Measurements from ENCODE around the gene EDIL3. TPM values are rescaled to one million over a fixed set of nuclear protein-coding genes. Genes with fewer than 3 reads are reported as not detected.

EDIL3 gene
- total and polyA plus RNA-seq, 10 of the 15 experiments (the other 5 are each of a cell fraction or from before 2014, with no cell fraction given): 0.01 to 0.62 (median 0.20) TPM

DNA sequence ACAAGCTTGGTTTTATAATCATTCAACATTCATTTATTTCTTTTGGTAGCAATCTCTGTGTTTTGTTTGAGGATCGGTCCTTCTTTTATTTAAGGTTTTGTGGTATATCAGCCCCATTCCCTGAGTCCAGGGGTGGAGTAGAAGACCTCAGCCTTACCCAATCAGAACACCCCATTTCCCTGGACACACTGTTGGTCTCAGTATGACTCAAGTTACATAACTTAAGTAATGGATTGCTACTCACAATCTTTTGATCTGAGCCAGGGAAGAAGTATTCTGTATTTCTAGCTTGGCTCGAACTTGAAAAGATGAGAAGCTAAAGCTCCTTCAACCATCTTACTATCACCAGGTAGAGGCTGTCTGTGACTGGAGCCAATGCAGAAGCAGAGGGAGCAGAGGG is 488.8 kb downstream of the EDIL3 start:
- Histone ChIP-seq H4K20me1 (ENCODE audit: control insufficient read depth, insufficient read depth) (no peaks in the 10 kb centered on the region), H3K27ac (ENCODE audit: control insufficient read depth, insufficient read depth) (no peak overlapping the region), H3K4me1 (ENCODE audit: control insufficient read depth, insufficient read depth, low read length) (no peaks in the 10 kb centered on the region), H3K9ac (ENCODE audit: control insufficient read depth, insufficient read depth, low read length) (no peak overlapping the region), H3K27me3 (replicated peaks in 1 of 2; ENCODE audit: control insufficient read depth in 2 of 2, insufficient read depth in 2 of 2, low read length in 1 of 2) (no peaks in the 10 kb centered on the region), H2AFZ (ENCODE audit: control insufficient read depth, low read depth, low read length) (no peak overlapping the region), H3K4me2 (ENCODE audit: control insufficient read depth, insufficient read depth) (no peak overlapping the region), H3K36me3 (ENCODE audit: control insufficient read depth in 2 of 2, insufficient read depth in 2 of 2, low read length in 1 of 2) (no peaks in the 10 kb centered on the region), H3K9me3 (replicated peaks; ENCODE audit: control insufficient read depth, insufficient read depth, low read length) (no peaks in the 10 kb centered on the region), H3K4me3 (no peak overlapping the region), H3K79me2 (ENCODE audit: control insufficient read depth, insufficient read depth, low read length) (no peaks in the 10 kb centered on the region)
- DNase-seq (ENCODE audit: low read depth, low spot score) (no peak), ATAC-seq (no peak), FAIRE-seq (no peak)
- in situ Hi-C loops (cut with MboI) (no loop called here), intact Hi-C loops (cut with micrococcal nuclease; ENCODE audit: unreplicated experiment) (no loop called here)
- ChIA-PET POLR2A (no interaction called here), RAD21 (ENCODE audit: unreplicated experiment) (no interaction called here), CTCF (no interaction called here), SMC1A (ENCODE audit: uncharacterized antibody, unreplicated experiment) (interaction anchor here (1.0 kb wide), 2 partner anchors 10 to 13 kb away, joined by 3 read pairs; no protein-coding TSS in a partner anchor)
- 18% methylated on average over 2 of the region's 2 CpGs for WGBS (ENCODE audit: insufficient coverage, insufficient replicate concordance, low lambda C conversion rate, missing lambda C conversion rate)
- TF ChIP-seq WRNIP1 (IDR thresholded peaks at IDR 0.05; ENCODE audit: borderline replicate concordance, low read depth, low read length): no peak
- no peak for TF ChIP-seq POLR2A (IDR thresholded peaks at IDR 0.05; ENCODE audit: low read depth, low read length)
- no TSS peak for BruUV-seq (replicated peaks)

DNA sequence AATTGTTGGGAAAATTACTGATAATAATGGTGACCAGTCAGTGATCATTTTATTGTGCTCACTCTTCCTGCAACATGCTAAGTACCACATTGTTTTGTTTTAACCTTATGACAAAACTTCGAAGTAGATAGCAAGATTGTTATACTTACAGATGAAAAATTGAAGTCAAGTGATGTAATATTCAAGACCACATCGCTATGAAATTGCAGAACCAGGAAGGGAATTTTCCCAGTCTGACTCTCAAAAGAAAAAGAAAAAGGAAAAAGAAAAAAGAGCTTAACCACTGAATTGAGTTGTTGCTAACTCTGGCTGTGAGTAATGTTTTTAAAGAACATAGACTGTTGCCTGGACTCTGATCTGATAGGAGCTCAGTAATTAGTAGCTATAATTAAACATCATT is 493.4 kb downstream of the EDIL3 start:
- Histone ChIP-seq H3K27ac (ENCODE audit: control insufficient read depth, insufficient read depth) (no peak overlapping the region), H3K9me3 (replicated peaks; ENCODE audit: control insufficient read depth, insufficient read depth, low read length) (no peaks in the 10 kb centered on the region), H3K79me2 (ENCODE audit: control insufficient read depth, insufficient read depth, low read length) (no peaks in the 10 kb centered on the region), H3K36me3 (ENCODE audit: control insufficient read depth in 2 of 2, insufficient read depth in 2 of 2, low read length in 1 of 2) (no peaks in the 10 kb centered on the region), H3K27me3 (replicated peaks in 1 of 2; ENCODE audit: control insufficient read depth in 2 of 2, insufficient read depth in 2 of 2, low read length in 1 of 2) (no peaks in the 10 kb centered on the region), H4K20me1 (ENCODE audit: control insufficient read depth, insufficient read depth) (no peaks in the 10 kb centered on the region), H3K4me1 (ENCODE audit: control insufficient read depth, insufficient read depth, low read length) (no peaks in the 10 kb centered on the region), H3K4me3 (no peak overlapping the region), H3K4me2 (ENCODE audit: control insufficient read depth, insufficient read depth) (no peak overlapping the region), H2AFZ (ENCODE audit: control insufficient read depth, low read depth, low read length) (no peak overlapping the region), H3K9ac (ENCODE audit: control insufficient read depth, insufficient read depth, low read length) (no peak overlapping the region)
- in situ Hi-C loops (cut with MboI): no loop called here
- ATAC-seq (no peak), FAIRE-seq (no peak), DNase-seq (ENCODE audit: low read depth, low spot score) (no peak)
- ChIA-PET POLR2A (interaction anchor here (0.6 kb wide), 1 partner anchor 1368 kb away, joined by 3 read pairs; no protein-coding TSS in a partner anchor), CTCF (interaction anchor here (1.3 kb wide), 1 partner anchor 13 kb away, joined by 4 read pairs; no protein-coding TSS in a partner anchor), SMC1A (ENCODE audit: uncharacterized antibody, unreplicated experiment) (interaction anchor here (0.9 to 1.3 kb wide), 2 partner anchors 9 kb away, joined by 3 to 5 read pairs; no protein-coding TSS in a partner anchor), RAD21 (ENCODE audit: unreplicated experiment) (no interaction called here)
- BruUV-seq (replicated peaks): no TSS peak
- WGBS (ENCODE audit: insufficient coverage, insufficient replicate concordance, low lambda C conversion rate, missing lambda C conversion rate): 12% methylated on average over 2 of the region's 2 CpGs
- intact Hi-C loops (cut with micrococcal nuclease; ENCODE audit: unreplicated experiment): no loop called here
- TF ChIP-seq NRF1 (conservative IDR thresholded peaks at IDR 0.05; ENCODE audit: low read depth, low read length) (no peak), SRF (IDR thresholded peaks at IDR 0.05; ENCODE audit: low read depth in 2 of 2, low read length in 2 of 2) (no peak), SMAD5 (IDR thresholded peaks at IDR 0.05; ENCODE audit: low read depth) (no peak), MTA3 (IDR thresholded peaks at IDR 0.05; ENCODE audit: borderline replicate concordance, low read length) (no peak), ZNF24 (IDR thresholded peaks at IDR 0.05) (no peak), SMC3 (IDR thresholded peaks at IDR 0.05; ENCODE audit: borderline replicate concordance, low read length) (no peak), TCF7 (IDR thresholded peaks at IDR 0.05; ENCODE audit: borderline replicate concordance) (no peak)
- TF ChIP-seq, protein P1, sequence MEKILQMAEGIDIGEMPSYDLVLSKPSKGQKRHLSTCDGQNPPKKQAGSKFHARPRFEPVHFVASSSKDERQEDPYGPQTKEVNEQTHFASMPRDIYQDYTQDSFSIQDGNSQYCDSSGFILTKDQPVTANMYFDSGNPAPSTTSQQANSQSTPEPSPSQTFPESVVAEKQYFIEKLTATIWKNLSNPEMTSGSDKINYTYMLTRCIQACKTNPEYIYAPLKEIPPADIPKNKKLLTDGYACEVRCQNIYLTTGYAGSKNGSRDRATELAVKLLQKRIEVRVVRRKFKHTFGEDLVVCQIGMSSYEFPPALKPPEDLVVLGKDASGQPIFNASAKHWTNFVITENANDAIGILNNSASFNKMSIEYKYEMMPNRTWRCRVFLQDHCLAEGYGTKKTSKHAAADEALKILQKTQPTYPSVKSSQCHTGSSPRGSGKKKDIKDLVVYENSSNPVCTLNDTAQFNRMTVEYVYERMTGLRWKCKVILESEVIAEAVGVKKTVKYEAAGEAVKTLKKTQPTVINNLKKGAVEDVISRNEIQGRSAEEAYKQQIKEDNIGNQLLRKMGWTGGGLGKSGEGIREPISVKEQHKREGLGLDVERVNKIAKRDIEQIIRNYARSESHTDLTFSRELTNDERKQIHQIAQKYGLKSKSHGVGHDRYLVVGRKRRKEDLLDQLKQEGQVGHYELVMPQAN (conservative IDR thresholded peaks at IDR 0.05): no peak
